GM19193 (cell line): Measurements from ENCODE around the gene VPS37B.
A peak's percentile ranks its signal among the peaks of the same experiment; 100 is the strongest.

Source experiments
- POLR2A ChIP-seq: IDR thresholded peaks from 4 replicates; pipeline ENCODE4 v1.6.1; 2011; ENCODE audit not compliant: insufficient read depth, insufficient read length; ENCODE audit errors: extremely low read depth

VPS37B gene

DNA sequence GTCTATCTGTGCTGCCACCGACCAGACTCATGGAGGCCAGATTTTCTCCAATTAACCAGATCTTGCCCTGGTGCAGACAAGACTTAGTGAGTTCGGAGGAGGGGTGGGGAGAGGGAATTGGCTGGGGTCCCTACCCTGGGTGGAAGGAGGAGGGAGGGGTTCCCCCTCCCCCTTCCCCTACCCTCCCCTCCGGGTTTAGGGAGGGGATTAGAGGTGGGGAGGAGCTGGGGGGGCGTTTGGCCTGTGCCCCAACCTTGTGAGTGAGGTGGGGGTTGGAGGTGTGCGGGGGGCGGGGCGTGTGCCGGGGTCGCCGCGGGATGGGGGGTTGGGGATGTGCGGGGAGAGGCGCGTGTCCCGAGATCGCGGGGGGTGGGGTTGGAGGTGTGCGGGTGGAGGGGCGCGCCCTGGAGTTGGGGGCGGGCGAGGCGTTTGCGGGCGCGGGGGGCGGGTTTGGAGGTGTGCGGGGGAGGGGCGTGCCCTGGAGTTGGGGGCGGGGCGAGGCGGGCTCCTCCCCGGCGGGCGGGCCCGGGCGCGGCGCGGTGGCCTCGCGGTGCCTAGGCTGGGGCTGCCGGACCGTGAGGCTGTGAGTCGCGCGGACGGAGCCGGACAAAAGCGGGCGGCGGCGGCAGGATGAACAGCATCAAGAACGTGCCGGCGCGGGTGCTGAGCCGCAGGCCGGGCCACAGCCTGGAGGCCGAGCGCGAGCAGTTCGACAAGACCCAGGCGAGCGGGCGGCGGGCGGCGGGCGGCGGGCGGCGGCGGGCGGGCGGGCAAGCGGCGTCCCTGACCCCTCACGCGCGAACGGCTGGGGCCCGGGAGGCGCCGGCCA lies 60.8 kb downstream of the VPS37B start, which contains the start of gene HIP1R:
Gene HIP1R, plus strand, starts transcription at position 537 of the 829 bp plus-strand sequence. Its CDS starts 94 bp downstream, at position 631.
- peak; percentile 46 for TF ChIP-seq POLR2A

DNA sequence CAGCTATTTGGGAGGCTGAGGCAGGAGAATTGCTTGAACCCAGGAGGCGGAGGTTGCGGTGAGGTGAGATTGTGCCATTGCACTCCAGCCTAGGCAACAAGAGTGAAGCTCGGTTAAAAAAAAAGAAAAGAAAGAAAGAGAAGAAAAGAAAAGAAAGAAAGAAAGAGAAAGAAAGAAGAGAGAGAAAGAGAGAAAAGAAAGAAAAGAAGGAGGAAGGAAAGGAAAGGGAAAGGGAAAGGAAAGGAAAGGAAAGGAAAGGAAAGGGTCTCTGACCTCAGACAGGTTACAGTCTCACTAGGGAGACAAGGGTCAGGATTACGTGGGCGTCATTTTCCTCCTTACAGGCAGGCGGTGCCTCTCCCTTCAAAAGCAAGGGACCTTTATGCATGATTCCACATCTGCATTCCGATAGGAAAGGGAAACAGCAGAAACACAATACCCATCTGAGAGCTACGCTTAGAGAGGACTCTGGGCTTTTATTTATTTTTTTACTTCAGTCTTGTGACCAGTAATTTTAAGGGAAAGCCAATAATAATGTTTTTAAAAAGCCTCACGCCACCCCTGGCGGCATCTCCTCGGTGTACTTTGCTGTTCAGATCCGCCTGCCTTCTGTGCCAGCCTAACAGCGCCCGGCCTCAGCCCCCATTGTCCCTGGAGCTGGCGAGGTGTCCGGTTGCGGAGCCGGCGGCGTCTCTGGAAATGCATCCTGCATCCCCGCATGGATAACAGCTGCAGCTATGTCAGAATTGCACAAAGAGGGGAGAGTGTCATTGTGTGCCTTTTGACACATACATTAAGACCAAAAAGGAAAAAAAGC lies 61.6 kb downstream of the VPS37B start:
- TF ChIP-seq POLR2A = no peak

DNA sequence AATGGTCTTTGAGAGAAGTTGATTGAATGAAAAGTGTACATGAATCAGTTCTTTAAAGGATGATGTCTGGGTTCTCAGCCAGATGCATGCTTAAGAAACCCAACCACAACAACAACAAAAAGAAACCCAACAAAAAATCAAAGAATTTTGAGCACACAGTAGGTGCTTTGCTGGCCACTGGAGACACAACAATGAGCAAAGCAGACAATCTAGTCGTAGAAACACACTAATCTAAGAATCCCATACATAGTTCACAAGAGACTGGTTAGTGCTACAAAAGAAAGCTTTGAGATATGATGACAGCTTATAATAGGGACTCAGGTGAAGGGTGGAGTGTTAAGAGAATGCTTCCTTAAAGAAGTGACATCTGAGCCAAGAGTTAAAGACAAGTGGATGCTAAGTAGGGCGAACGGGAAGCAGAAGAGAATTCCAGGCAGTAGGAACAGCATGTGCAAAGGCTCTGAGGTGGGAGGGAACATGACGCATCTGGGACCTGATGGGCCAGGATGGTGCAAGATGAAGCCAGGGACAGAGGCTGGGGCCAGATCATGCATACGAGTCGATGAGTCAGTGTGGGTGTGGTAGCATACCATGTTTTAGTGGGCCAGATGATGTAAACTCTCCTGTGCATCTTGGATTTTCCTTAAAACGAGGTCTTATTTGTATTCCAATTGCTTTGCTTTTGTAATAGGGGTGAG lies 65.3 kb downstream of the VPS37B start:
- no peak for TF ChIP-seq POLR2A

DNA sequence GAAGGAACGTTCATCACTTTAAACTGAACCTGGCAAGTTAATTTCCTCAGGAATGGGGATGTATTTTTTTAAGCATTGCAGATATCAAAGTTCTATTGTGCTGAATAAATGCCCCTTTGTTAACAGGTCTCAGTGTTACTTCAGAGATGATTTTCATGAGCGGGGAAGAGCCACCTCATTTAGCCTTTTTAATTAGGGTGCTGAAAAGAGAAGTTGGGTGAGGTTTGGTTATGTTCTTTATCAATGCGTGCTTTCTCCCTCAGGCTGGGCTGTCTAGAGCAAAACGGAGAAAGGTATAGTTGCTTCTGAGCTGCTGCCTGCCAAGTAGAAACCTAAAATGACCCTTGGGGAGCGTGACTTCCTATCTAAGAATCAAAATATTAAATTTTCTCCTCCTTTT lies 68.7 kb downstream of the VPS37B start:
- TF ChIP-seq POLR2A = no peak

DNA sequence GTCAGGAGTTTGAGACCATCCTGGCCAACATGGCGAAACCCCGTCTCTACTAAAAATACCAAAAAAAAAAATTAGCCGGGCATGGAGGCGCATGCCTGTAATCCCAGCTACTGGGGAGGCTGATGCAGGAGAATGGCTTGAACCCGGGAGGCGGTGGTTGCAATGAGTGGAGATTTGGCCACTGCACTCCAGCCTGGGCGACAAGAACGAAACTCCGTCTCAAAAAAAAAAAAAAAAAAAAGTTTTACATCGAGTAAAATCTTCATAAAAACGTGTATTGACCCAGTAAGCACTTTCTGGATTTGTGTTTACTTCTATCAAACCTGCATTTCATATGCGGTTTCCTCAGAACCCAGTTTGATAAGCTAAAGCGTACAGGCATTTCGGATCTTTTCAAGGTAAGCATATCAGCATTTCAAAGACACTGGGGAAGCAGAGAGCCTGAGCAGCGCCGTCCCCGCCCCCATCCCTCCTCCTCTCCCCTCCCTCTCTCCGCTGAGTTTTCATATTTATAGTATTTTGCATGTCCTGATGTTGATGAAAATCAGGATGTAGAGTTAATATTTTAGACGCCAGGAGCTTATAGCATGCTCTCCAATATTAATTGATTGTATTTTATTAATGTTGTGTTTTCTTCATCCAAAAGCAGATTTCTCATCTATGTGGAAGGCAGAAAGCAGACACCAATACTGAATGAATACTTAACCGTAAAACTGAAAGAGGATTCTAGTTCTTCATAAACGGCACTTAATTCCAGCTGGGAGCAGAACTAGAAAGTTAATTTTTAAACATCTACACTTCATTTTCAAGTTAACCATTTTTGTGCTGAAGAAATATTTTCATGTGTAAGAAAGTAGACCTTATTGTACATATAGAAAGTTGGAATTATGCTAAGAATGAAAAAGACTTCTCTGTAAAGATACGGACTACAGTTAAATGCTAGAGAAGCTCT lies 69.9 kb downstream of the VPS37B start:
- TF ChIP-seq POLR2A = no peak

DNA sequence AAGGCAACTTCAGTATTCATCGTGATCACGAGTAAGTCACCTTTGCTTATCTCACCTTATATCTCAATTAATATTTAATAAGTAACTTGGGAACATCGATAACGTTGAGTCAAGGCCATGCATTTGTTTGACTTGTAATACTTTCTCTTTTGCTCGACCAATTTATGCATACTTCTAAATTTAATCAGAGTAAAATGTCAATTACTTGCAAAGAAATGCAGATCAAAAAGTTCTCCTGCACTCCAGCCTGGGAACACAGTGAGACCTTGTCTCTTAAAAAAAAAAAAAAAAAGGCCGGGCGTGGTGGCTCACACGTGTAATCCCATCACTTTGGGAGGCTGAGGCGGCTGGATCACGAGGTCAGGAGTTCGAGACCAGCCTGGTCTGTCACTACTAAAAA lies 72.5 kb downstream of the VPS37B start:
- no peak for TF ChIP-seq POLR2A

DNA sequence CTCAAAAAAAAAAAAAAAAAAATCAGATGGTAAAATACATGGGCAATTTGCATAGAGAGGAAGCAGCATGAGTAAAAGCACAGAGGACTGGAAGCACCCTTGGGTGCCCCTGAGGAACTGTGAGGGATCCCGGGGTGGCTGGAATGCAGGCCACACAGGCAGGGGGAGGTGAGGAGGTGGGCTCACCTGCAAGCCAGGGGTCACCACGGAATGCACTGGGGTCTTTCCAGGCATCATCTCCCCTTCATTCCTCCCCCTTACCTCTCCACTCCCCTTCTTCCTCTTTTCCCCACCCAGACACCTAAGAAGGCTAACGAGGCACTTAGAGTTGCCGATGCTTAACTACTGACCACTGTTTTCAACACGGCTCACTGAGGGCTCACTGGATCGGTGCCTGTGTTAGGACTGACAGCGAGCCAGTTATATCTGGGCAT lies 75.1 kb downstream of the VPS37B start:
- TF ChIP-seq POLR2A = peak; percentile 43

DNA sequence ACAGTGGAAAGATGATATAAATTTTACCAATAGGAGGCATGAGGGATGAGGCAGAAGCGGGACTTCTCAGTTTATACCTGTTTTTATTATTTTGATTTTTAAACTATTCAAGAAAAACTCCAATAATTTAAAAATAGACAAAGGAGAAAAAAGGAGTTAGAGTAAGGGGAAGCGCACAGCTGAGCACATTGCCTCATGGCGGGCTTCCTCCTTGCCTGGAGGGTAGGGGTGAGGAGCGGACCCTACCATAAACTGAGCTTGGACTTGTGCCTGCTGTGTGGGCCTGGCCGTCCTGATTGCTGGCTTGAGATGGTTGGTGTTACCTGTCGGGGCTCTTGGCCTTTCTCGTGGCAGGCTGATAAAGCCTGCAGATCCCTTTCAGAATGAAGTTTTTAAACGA lies 75.8 kb downstream of the VPS37B start:
- TF ChIP-seq POLR2A = no peak

DNA sequence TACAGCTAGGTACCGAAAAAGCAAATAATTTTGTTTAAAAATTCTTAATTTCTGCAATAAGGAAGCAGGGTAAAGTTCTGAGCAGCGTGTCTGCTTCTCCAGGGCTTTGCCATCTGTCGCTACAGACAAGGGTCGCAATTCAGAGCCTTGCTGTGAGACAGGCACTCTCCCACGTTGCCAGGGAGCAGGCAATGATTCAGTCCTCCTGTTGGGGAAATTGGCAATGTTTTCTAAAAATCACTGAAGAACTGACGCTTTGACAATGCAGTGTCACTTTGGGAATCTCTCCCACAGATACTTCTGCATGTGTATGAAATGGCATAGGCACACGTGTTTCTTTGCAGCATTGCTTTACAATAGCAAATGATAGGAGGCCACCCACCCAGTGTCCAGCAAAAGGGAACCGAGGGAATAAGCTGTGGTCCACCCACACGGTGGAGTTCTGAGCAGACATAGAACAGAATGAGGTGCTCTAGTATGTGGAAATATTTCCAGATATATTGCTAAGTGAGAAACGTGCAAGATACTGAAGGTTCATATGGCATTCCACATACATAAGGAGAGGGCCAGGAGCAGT lies 76.6 kb downstream of the VPS37B start:
- no peak for TF ChIP-seq POLR2A
